GM12878 (cell line): ENCODE measurements around the gene GUCY2D. TPM values are rescaled to one million over a fixed set of nuclear protein-coding genes. Genes with fewer than 3 reads are reported as not detected.

ENCODE experiments used
- BHLHE40 ChIP-seq, 2 experiments: fragments of 450-650 bp in 1 of 2; IDR thresholded peaks; 2 replicates each; pipeline ENCODE4 v1.6.1; 2011 to 2017; ENCODE audit warnings: low read depth in 2 of 2, borderline replicate concordance in 1 of 2, improper control_type of control experiment in 1 of 2, low read length in 1 of 2, mild to moderate bottlenecking in 1 of 2
- GATAD2B ChIP-seq: fragments of 450-650 bp; conservative IDR thresholded peaks from 2 replicates; pipeline ENCODE4 v1.6.1; 2017; ENCODE audit warnings: low read depth, mild to moderate bottlenecking, moderate library complexity
- HDAC2 ChIP-seq: fragments of 200-600 bp; sonication (generic); IDR thresholded peaks from 2 replicates; pipeline ENCODE4 v1.6.1; 2017
- NFYA ChIP-seq: IDR thresholded peaks from 2 replicates; pipeline ENCODE4 v1.6.1; 2011; ENCODE audit warnings: low read depth, mild to moderate bottlenecking, low read length, improper control_type of control experiment, borderline replicate concordance
- polyA plus RNA-seq, 11 experiments: library from polyadenylated mRNA; depleted of rRNA in 4 of 11; unstranded in 6 of 11; stranded (reverse) in 5 of 11; fragments of >200 nt; fragmentation: Nextera tagmentation in 4 of 11; fragmentation: Illumina TruSeq in 1 of 11; extraction: Ambion mirVana in 4 of 11; extraction: Trizol in 1 of 11; gene quantifications; 1 replicate in 1 of 11; 2 replicates in 10 of 11; pipeline versions ENCODE4 v1.2.1 to v1.2.3, GENCODE V29; 2011 to 2016; ENCODE audit warnings: inconsistent platforms in 2 of 11, missing spikeins in 2 of 11, low read depth in 1 of 11
- total RNA-seq, 4 experiments: library from RNA; depleted of rRNA in 3 of 4; stranded (reverse); fragments of >200 nt in 3 of 4; fragmentation: Illumina TruSeq in 1 of 4; extraction: Trizol in 1 of 4; gene quantifications; 2 replicates each; pipeline versions ENCODE4 v1.2.1 to v1.2.3, GENCODE V29; 2013 to 2021
- TF ChIP-seq, protein P1 (sequence below): fragments of 450-650 bp; IDR thresholded peaks from 2 replicates; pipeline ENCODE4 v1.6.1; 2017; ENCODE audit warnings: mild to moderate bottlenecking, moderate library complexity
- TF ChIP-seq, protein P2 (sequence below): IDR thresholded peaks from 2 replicates; pipeline ENCODE4 v1.6.1; 2011; ENCODE audit warnings: low read depth, low read length, improper control_type of control experiment, borderline replicate concordance
- TF ChIP-seq, protein P3 (sequence below): fragments of 450-650 bp; IDR thresholded peaks from 2 replicates; pipeline ENCODE4 v1.6.1; 2018; ENCODE audit warnings: borderline replicate concordance, mild to moderate bottlenecking; ENCODE audit not compliant: partially characterized antibody
- TF ChIP-seq, protein P4 (sequence below): fragments of 450-650 bp; IDR thresholded peaks from 2 replicates; pipeline ENCODE4 v1.6.1; 2017; ENCODE audit warnings: mild to moderate bottlenecking, moderate library complexity

The GUCY2D gene
- total and polyA plus RNA-seq, 10 of the 15 experiments (the other 5 are each of a cell fraction or from before 2014, with no cell fraction given), result not detected

DNA sequence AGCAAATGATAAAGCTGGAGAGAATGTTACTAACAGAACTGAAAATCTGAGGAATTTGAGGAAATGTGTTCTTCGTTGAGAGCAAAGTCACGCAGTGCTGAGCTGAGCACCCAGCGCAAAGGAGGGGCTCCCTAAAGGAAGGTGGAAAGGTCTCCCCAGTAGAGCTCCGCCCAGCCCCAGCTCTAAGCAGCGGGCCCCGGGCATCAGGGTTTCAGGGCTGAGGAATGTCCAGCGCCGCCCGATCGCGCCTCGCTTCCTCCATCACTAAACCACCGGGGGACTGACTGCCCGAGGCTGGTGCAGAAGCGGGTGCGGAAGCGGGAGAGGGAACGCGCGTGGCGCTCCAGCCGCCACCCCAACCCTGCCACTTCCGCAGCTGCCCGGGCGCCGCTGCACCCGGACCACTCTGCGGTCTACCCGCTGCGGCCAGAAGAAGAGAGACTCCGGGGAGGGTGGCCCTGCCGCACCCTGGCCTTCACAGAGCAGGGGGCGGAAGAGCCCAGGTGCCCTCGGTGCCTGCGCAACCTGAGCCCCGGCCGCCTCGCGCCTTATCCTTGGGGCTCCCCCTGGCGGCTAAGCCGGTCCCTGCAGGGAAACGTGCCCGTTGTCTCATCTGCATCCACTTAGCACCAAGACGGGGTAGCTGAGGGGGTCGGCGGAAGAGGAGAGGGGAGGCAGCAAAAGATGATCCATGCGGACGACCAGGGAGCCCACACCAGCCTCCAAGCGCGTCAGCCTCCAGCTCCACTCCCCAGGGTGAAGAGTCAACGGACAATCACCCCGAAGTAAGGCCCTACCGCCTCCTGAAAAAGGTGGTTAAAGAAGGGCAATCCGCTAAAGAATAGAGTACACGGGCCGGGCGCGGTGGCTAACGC is 12.4 kb upstream of the GUCY2D start (continued):
- TF ChIP-seq, protein P1, sequence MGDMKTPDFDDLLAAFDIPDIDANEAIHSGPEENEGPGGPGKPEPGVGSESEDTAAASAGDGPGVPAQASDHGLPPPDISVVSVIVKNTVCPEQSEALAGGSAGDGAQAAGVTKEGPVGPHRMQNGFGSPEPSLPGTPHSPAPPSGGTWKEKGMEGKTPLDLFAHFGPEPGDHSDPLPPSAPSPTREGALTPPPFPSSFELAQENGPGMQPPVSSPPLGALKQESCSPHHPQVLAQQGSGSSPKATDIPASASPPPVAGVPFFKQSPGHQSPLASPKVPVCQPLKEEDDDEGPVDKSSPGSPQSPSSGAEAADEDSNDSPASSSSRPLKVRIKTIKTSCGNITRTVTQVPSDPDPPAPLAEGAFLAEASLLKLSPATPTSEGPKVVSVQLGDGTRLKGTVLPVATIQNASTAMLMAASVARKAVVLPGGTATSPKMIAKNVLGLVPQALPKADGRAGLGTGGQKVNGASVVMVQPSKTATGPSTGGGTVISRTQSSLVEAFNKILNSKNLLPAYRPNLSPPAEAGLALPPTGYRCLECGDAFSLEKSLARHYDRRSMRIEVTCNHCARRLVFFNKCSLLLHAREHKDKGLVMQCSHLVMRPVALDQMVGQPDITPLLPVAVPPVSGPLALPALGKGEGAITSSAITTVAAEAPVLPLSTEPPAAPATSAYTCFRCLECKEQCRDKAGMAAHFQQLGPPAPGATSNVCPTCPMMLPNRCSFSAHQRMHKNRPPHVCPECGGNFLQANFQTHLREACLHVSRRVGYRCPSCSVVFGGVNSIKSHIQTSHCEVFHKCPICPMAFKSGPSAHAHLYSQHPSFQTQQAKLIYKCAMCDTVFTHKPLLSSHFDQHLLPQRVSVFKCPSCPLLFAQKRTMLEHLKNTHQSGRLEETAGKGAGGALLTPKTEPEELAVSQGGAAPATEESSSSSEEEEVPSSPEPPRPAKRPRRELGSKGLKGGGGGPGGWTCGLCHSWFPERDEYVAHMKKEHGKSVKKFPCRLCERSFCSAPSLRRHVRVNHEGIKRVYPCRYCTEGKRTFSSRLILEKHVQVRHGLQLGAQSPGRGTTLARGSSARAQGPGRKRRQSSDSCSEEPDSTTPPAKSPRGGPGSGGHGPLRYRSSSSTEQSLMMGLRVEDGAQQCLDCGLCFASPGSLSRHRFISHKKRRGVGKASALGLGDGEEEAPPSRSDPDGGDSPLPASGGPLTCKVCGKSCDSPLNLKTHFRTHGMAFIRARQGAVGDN, result peak; percentile 71
- TF ChIP-seq, protein P2, sequence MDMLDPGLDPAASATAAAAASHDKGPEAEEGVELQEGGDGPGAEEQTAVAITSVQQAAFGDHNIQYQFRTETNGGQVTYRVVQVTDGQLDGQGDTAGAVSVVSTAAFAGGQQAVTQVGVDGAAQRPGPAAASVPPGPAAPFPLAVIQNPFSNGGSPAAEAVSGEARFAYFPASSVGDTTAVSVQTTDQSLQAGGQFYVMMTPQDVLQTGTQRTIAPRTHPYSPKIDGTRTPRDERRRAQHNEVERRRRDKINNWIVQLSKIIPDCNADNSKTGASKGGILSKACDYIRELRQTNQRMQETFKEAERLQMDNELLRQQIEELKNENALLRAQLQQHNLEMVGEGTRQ, result no peak
- TF ChIP-seq HDAC2 (no peak), NFYA (no peak), GATAD2B (peak; percentile 93; the same call in 1 of the 2 replicates), BHLHE40 (IDR thresholded peaks at IDR 0.05; ENCODE audit: borderline replicate concordance in 1 of 2, low read depth in 2 of 2, low read length in 1 of 2) (peak; percentile 81 to 93)
- TF ChIP-seq, protein P3, sequence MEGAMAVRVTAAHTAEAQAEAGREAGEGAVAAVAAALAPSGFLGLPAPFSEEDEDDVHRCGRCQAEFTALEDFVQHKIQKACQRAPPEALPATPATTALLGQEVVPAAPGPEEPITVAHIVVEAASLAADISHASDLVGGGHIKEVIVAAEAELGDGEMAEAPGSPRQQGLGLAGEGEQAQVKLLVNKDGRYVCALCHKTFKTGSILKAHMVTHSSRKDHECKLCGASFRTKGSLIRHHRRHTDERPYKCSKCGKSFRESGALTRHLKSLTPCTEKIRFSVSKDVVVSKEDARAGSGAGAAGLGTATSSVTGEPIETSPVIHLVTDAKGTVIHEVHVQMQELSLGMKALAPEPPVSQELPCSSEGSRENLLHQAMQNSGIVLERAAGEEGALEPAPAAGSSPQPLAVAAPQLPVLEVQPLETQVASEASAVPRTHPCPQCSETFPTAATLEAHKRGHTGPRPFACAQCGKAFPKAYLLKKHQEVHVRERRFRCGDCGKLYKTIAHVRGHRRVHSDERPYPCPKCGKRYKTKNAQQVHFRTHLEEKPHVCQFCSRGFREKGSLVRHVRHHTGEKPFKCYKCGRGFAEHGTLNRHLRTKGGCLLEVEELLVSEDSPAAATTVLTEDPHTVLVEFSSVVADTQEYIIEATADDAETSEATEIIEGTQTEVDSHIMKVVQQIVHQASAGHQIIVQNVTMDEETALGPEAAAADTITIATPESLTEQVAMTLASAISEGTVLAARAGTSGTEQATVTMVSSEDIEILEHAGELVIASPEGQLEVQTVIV, result peak; percentile 62
- TF ChIP-seq, protein P4, sequence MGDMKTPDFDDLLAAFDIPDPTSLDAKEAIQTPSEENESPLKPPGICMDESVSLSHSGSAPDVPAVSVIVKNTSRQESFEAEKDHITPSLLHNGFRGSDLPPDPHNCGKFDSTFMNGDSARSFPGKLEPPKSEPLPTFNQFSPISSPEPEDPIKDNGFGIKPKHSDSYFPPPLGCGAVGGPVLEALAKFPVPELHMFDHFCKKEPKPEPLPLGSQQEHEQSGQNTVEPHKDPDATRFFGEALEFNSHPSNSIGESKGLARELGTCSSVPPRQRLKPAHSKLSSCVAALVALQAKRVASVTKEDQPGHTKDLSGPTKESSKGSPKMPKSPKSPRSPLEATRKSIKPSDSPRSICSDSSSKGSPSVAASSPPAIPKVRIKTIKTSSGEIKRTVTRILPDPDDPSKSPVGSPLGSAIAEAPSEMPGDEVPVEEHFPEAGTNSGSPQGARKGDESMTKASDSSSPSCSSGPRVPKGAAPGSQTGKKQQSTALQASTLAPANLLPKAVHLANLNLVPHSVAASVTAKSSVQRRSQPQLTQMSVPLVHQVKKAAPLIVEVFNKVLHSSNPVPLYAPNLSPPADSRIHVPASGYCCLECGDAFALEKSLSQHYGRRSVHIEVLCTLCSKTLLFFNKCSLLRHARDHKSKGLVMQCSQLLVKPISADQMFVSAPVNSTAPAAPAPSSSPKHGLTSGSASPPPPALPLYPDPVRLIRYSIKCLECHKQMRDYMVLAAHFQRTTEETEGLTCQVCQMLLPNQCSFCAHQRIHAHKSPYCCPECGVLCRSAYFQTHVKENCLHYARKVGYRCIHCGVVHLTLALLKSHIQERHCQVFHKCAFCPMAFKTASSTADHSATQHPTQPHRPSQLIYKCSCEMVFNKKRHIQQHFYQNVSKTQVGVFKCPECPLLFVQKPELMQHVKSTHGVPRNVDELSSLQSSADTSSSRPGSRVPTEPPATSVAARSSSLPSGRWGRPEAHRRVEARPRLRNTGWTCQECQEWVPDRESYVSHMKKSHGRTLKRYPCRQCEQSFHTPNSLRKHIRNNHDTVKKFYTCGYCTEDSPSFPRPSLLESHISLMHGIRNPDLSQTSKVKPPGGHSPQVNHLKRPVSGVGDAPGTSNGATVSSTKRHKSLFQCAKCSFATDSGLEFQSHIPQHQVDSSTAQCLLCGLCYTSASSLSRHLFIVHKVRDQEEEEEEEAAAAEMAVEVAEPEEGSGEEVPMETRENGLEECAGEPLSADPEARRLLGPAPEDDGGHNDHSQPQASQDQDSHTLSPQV, result no peak
